GM19463 (cell line): ENCODE results near the gene CDC25B.

Experiments used
- ATAC-seq: cut with Tn5 transposase; IDR thresholded peaks from one replicate; pipeline ENCODE4 v1.9.1; 2021; ENCODE audit warnings: mild to moderate bottlenecking, moderate library complexity; ENCODE audit not compliant: unreplicated experiment

Gene CDC25B

GRCh38 chr20:3795511-3796468 is at the start of gene CDC25B:
TSS of gene CDC25B (plus strand) at chr20:3796310. CDS start at chr20:3796532, 222 bp downstream.
- peak; percentile 57 for ATAC-seq

- no peak for ATAC-seq
These were observed 48.6 kb upstream of the CDC25B start for GRCh38 chr20:3747471-3747870.

- no peak for ATAC-seq
These were observed 48.0 kb upstream of the CDC25B start for GRCh38 chr20:3748073-3748472.

- ATAC-seq, result no peak
These were observed 46.9 kb upstream of the CDC25B start for GRCh38 chr20:3749087-3749688.

GRCh38 chr20:3749689-3750531 is 46.2 kb upstream of the CDC25B start:
- no peak for ATAC-seq

- no peak for ATAC-seq
These were observed 44.8 kb upstream of the CDC25B start for GRCh38 chr20:3751305-3751674.

GRCh38 chr20:3751675-3752385 is 44.3 kb upstream of the CDC25B start:
- ATAC-seq, result no peak

GRCh38 chr20:3752386-3752759 is 43.7 kb upstream of the CDC25B start:
- no peak for ATAC-seq

GRCh38 chr20:3753098-3753497 is 43.0 kb upstream of the CDC25B start:
- ATAC-seq, result no peak

GRCh38 chr20:3753501-3754275 is 42.4 kb upstream of the CDC25B start:
- ATAC-seq, result no peak

- ATAC-seq, result no peak
These were observed 41.9 kb upstream of the CDC25B start for GRCh38 chr20:3754276-3754630.

GRCh38 chr20:3755269-3755668 is 40.8 kb upstream of the CDC25B start:
- no peak for ATAC-seq

GRCh38 chr20:3755814-3756480 is 40.2 kb upstream of the CDC25B start:
- no peak for ATAC-seq

- no peak for ATAC-seq
These were observed 38.8 kb upstream of the CDC25B start for GRCh38 chr20:3757268-3757667.

GRCh38 chr20:3758566-3758965 is 37.5 kb upstream of the CDC25B start:
- no peak for ATAC-seq

- ATAC-seq, result no peak
These were observed 36.7 kb upstream of the CDC25B start for GRCh38 chr20:3759316-3759823.

- ATAC-seq, result no peak
These were observed 36.2 kb upstream of the CDC25B start for GRCh38 chr20:3759884-3760283.

- no peak for ATAC-seq
These were observed 35.3 kb upstream of the CDC25B start for GRCh38 chr20:3760655-3761348.
